GM19468 (cell line): Measurements from ENCODE around the gene HAL.
A peak's percentile ranks its signal among the peaks of the same experiment; 100 is the strongest.

Source experiments
- ATAC-seq: cut with Tn5 transposase; IDR thresholded peaks from one replicate; pipeline ENCODE4 v1.9.1; 2021; ENCODE audit warnings: mild to moderate bottlenecking, moderate library complexity, moderate number of reproducible peaks; ENCODE audit not compliant: unreplicated experiment; ENCODE audit errors: extremely low read depth

Gene HAL

DNA sequence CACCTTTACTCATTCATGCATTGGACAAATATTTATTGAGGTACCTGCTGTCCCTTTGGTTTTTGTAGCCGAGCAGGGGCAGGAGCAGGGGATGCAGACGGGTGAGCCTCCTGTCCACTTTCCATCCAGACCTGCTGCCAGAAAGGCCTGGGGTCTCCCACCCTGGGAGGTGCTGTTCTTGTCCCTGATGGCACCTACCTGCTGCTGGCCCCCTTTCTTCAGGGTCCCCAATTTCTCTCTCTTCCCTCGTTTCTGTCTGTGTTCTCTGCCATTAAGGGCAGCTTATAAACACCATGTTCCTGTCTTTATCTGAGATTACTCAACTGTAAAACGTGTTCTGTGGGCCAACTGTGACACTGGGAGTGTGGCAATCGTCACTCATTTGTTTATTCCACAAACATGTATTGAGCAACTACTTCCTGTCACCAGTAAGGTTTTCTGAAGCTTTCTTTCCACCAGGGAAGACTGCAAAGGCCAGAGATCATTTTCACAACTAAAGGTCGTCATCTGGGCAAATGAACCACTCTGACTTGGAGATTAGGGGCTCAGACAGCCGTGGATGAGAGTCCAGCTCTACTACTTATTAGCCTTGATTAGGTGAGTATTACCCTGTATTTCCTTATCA, at the start of gene HAL:
Gene HAL (minus strand): TSS at position 311 of the 625 bp plus-strand sequence. CDS start 434 bp downstream, outside the sequence.
- ATAC-seq: no peak

GRCh38 chr12:96045566-96045965, 49.4 kb upstream of the HAL start:
- no peak for ATAC-seq

DNA sequence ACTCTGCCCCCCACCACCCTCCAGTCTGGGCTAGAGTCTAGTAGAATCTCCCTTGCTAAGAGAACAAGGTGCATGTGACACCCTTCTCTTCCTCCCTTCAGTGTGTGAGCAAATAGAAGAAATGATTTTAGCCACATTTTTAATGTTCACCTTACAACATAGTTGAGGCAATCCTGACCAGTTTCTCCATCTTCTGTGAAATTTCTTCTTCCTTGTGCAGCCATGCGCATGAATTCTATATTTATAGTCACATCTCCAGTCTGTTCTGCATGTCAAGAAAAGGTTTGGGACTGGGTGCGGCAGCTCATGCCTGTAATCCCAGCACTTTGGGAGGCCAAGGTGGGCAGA, 48.8 kb upstream of the HAL start:
- ATAC-seq: no peak

DNA sequence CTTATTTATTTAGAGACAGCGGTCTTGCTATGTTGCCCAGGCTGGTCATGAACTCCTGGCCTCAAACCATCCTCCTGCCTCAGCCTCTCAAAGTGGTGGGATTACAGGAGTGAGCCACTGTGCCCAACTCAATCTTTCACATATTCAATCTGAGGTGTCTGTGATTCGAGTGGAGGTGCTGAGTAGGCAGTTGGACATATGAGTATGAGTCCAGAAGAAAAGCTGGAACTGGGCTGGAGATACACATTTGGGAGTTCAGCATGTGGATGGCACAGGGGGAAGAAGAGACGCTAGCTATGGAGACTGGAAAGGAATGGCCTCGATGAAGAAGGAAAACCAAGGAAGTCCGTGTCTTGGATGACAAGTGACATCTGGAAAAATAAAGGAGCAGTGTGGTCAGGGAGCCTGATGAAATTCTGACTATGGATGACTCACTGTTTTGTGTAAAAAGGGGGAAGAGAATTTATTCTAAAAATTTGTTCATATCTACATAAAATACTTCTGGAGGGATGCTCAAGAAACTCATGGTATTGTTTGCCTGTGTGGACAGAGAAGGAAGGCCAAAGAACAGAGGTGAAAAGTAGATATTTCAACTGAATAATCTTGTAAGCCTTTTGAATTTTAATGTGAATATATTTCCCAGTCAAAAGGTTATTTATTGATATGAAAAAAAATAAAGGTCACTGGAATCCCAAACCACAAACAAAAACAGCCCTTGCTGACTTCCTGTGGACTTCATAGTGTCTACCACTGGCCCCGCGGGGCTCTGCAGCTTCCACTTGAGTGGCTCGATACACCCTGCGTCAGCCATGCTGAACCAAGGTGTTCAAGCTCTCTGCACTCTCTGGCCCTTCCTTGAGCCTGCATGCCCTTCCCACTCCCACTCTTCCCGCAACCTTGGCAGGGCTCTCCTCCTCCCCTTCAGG, 48.1 kb upstream of the HAL start:
- no peak for ATAC-seq

GRCh38 chr12:96041181-96041580, 45.0 kb upstream of the HAL start:
- ATAC-seq: no peak

DNA sequence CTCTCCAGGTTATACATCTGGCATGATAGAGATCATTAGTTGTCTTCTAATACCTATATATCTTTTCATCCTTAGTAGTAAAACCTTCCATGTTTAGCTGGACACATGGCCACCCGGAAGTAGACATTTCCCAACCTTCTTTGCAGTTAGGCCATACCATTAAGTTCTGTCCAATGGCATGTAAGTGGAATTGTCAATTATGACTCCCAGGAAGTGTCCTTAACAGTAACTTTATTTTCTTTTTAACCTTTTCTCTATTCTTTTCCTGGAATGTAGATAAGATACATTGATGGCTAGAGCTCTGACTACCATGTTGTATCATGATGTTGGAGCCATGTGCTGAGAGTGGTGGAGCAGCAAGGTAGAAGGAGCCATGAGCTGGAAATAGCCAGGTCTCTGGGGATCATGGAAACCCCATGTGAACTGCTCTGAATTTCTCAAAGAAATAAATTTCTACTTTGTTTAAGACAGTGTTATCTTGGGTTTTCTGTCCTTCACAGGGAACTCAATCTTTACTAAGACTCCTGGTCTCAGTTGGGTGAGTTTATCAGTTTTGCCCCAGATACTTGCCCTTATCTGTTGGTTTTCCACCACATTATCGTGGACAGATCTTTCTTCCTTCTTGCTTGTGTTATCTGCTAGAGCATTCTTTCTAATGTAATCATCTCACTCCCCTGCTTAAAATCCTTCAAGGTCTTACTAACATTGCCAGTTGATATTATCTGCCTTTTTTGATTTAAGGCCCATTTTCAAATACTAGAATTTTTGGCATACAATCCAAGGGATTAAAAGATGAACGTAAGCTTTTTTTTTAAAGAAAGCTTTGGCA, 44.4 kb upstream of the HAL start:
- no peak for ATAC-seq

- no peak for ATAC-seq
These were observed 43.4 kb upstream of the HAL start for GRCh38 chr12:96039516-96039915.

- ATAC-seq: no peak
These were observed 40.8 kb upstream of the HAL start for GRCh38 chr12:96036765-96037455.

DNA sequence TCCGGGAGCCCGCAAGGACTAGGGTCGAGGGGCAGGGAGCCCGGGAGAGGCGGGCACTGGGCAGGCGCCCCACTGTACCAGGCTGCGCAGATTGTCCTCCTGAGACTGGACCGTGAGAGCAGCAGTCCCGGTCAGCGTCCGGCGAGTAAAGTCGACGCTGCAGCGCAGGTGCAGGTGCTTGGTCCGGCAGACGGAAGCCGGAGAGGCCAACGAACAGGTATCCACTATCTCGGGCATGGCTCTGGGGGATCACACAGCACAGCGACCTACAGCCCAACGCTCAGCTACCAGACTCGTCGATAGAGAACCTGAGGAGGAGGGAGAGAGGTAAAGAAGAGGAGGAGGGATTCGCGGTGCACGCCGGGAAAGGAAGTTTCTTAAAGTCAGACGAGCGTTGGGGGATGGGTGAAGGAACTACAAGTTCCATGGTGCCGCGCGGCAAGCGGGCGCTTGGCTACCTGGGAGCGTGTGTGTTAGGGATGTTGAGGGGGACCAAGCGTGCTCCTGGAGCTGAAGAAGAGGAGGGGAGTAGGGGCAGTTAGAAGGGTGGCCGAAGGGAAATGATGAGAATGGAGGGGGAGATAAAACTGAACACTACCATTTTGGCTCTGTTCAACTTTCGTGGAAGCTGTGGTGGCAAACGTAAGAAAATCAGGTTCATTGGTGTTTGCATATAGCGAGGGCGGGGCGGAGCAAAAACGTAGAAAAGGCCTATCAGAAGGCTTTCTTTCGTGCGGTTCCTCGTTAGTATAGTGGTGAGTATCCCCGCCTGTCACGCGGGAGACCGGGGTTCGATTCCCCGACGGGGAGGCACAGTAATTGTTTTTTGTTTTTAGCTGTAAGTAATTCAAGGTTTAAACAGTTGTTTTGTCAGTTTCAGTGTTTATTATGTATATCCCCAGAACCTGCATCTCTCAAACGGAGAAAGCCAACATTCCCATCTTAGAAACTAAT, 39.4 kb upstream of the HAL start, which contains the start of gene LTA4H:
Gene LTA4H (minus strand): TSS at position 305 of the 954 bp plus-strand sequence. CDS start 68 bp downstream, at position 237.
- peak; percentile 78 for ATAC-seq

DNA sequence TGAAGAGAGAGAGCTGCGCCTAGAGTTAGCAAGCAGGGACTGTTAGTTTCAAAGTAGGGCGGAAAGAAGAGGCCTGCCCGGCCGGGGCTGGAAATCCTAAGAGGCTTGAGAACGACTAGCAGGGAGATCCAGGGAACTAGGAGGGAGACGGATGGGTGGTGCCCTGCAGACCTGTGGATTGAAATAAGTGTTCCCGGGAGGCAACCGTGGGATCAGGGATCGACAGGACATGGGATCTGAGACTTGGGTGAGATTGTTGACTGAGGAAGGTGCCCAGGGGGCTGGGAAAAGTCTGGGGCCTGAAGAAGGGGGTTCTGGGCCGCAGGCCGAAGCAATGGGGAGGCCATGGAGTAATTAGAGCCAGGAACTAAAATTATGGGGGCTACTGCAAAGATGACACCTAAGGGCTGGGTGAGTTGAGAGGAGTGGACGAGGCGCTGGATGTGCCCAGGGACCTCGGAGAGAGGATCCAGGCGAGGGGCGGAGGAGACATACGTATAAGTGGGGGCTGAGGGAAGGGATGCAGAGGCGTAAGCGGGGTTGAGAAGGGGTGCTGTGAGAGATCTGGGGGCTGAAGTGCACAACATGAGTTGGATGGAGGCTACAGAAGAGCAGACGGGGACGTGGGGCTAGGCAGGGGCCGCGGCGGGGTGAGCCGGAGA, 38.6 kb upstream of the HAL start:
- ATAC-seq: no peak

GRCh38 chr12:96033549-96034389, 37.6 kb upstream of the HAL start:
- ATAC-seq: no peak

DNA sequence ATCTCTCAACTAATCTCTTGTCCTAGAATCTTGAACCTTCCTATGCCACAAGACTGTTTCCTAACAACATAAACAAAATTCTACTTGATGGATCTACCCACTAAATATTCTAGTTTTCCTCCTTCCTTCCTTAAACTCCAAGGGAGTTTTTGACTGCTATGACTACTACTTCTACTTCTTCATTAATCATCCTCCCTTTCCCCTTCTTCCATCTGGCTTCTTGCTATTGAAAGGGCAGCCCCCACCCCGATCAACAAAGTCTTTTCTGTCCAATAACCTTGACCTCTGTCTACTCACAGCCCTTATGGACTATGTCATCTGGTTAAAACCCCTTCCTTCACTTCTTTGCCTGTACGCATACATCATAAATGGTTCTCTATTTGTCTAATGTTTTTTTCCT, 33.7 kb upstream of the HAL start:
- no peak for ATAC-seq

GRCh38 chr12:96028538-96028937, 32.4 kb upstream of the HAL start:
- no peak for ATAC-seq

DNA sequence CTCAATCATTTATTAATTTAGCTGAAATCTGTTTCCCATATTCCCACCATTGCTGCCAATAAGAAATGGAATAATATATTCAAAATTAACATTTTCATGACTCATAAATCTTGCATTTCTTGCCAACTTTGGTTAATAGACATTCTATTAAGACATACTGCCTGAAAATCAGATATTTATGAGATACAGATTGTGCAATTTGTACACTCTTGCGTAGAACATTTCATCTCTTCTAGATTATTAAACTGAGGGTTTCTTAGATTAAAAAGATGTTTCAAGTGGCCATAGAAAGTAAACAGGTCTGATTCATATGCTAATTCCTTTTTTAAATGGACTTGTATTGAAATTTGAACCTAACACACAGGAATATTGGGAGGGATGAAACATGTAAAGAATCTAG, 30.2 kb upstream of the HAL start:
- ATAC-seq: no peak

DNA sequence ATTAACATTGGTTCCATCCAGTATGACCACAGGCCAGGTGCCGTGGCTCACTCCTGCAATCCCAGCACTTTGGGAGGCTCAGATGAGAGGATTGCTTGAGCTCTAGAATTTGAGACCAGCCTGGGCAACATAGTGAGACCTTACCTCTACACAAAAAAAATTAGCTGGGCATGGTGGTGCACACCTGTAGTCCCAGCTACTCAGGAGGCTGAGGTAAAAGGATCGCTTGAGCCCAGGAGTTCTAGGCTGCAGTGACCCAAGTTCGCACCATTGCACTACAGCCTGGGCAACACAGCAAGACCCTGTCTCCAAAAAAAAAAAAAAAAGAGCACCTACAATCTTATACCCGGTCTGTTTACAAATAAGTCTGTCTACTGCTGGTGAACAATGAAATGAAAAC, 29.4 kb upstream of the HAL start:
- no peak for ATAC-seq

- peak; percentile 66 for ATAC-seq
These were observed 24.3 kb upstream of the HAL start for GRCh38 chr12:96020314-96021003.

DNA sequence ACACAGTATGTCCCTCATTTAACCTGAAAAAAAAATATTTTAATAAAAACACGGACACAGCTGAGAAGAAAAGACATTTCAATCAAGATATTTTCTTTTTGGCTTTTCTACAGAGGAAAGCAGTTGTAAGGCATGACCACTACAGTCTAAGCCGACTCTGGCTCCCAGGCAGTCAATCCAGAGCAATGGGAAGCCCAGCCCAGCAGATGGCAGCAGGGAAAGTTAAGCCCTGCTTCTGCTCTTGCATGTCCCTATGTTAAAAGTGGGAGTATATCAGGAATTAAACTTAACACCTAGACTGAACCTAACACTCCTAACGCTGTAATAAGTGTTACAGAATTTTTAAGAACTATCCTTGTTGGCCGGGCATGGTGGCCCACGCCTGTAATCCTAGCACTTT, 19.5 kb upstream of the HAL start:
- no peak for ATAC-seq
